ENCODE measurements around the gene ZBTB7C.
A peak's percentile ranks its signal among the peaks of the same experiment; 100 is the strongest.

ZBTB7C gene

DNA sequence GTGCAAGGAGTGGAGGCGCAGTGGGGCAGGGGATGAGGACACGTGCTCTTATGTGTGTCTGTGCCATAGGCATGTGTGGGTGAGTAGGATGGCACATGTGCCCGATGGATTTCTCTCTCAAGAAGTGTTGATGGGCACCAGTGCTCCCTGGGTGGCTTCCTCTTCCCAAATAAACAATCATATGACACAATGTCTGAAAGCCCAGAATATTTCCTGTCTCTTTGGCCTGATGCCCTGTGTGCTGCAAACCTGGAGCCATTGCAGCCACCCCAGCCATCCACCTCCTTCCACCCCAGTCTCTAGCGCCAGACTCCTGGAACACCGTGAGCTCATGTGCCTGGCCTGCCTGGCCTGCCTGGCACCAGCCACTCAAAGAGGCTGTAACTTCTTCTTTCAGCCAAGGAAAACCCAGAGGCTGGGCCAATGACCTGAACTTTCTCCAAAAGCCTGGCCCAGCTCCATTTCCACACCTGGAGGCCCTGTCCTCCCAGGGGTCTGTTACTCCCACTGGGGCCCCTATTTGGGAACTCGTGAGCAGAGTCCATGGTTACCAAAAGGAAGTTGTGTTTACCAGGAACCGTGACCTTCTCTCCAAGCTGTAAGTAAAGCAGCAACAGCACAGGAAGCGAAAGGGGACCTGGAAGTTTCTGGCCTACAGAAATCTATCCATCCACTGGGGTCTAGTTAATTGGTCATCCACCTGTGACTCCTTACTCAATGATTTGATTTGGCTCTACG lies 9.5 kb upstream of the ZBTB7C start:
- DNase-seq (ENCODE audit: low read depth) = no peak

GRCh38 chr18:48417985-48418384 lies 8.8 kb upstream of the ZBTB7C start:
- DNase-seq (ENCODE audit: low read depth) = no peak

GRCh38 chr18:48413342-48413741 lies 4.2 kb upstream of the ZBTB7C start:
- no peak for DNase-seq (ENCODE audit: low read depth)

DNA sequence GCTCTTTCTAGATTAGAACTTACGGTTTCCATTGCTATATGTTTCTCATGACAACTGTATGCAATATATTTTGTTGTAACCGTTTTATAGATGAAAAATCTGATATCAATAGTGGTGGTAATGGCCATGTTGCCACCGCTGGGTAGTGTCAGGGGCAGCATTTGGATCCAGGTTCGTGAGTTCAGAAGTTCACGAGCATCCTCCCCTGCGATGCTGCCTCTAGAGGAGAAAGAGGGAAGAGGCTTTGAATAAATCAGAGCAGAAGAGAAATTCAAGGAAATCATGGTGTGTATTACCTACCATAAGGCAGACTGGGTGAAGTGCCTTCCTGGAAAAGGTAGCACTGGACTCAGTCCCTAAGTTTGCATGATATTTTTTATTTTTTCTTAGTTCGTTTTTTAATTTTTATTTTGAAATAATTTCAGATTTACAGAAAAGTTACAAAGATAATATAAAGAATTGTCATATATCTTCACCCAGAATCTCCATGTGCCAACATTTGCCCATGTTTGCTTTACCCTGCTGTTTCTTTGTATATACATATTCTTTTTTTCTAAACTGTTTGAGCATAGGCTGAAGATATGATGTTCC lies 3.3 kb upstream of the ZBTB7C start:
- no peak for DNase-seq (ENCODE audit: low read depth)

DNA sequence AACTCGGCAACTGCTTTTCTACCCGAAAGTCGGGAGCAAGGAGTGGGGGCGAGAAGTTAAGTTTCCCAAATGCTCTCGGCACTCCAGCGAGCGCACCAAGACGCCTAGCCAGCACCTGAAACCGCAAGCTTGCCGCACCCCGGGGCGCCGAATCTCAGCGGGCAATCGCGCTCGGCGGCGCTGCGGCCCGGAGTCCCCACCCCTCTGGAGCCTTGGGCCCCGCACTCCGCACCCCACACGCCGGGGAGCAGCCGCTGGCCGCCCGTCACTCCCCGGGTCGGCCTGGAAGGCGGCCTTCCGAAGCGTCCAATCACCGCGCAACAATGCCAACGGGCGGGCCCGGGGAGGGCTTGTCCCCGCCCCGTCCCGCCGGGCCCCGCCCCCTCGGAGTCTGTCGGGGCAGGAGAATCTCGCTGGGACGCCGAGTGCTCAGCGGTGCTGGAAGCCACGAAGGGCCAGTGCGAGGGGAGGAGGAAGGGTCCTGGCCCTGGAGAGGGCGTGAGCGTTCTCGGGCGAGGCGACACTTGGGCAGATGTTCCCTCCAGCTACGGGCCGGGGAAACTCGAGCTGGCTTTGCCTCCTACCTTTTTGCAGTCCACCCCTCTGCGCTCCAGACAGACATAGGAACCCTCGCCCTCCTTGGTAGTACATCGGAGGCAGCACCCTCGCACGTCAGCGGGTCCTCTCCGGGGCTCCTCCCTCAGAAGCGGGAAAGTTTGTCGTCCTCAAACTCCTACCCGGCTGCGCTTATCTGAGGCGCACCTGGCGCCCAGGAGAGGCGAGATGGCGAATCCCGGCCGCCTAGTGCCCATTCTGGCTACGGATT lies 1.1 kb upstream of the ZBTB7C start:
- peak; percentile 39 for DNase-seq (ENCODE audit: low read depth)

- DNase-seq (ENCODE audit: low read depth) = no peak
Measured at GRCh38 chr18:48409591-48410094, 460 bp upstream of the ZBTB7C start.

- no peak for DNase-seq (ENCODE audit: low read depth)
Measured at GRCh38 chr18:48408111-48408726, 964 bp downstream of the ZBTB7C start.

GRCh38 chr18:48407358-48407757 lies 1.8 kb downstream of the ZBTB7C start:
- DNase-seq (ENCODE audit: low read depth) = no peak

GRCh38 chr18:48405978-48406377 lies 3.2 kb downstream of the ZBTB7C start:
- DNase-seq (ENCODE audit: low read depth) = no peak

DNA sequence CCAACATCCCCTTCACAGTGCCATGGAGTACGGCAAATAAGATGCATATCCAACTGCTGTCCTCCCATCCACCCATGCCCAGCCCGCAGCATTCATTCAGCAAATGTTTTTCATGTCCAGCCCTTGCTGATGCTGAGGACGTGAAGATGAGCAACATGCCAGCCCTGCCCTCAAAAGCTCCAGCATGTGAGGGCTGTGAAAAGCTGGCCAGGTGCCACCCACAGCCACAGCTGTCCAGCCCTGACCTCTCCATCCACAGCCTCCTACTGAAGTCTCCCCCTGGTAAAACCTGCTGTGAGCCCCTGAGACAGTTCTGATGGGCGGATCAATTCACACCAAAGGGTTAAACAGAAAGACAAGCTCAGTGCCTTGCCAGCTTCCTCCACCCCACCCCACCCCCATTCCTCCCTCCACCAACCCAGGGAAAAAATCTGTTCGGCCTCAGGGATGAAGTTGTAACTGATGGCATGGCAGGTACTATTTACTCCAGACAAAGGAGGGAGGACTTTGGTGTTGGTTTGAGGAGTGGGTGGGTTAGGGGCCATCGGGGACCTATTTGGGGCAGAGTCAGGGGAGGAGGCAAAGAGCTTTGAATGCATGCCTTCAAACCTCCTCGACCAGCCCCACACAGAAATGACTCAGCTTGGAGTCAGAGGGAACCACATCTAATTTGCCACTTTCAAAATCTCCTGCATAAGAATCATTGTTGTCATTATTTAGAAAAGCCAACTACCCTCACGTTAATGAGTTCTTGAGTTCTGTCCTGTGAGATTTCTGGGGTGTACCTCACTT lies 4.3 kb downstream of the ZBTB7C start:
- no peak for DNase-seq (ENCODE audit: low read depth)

GRCh38 chr18:48402953-48403352 lies 6.2 kb downstream of the ZBTB7C start:
- no peak for DNase-seq (ENCODE audit: low read depth)

GRCh38 chr18:48399303-48400075 lies 9.7 kb downstream of the ZBTB7C start:
- no peak for DNase-seq (ENCODE audit: low read depth)

DNA sequence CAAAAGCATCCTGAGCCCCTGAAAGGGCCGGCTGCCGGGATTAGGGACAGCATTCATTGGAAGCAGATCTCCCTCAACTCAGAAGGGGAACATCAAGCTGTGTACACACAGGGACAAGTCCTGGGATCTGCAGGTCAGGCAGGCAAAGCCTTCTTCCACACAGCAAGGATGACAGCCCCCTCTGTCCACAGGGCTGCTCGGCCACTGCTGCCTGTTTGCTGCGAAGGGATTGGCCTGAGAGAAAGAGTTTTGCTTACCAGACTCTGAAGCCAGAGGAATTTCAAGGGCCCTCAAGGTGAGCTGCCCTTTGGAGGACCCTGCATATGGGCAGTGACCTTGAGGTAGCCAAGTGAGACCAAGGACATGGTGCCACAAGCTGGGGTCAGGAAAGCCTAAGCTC lies 11.1 kb downstream of the ZBTB7C start:
- DNase-seq (ENCODE audit: low read depth) = no peak

- no peak for DNase-seq (ENCODE audit: low read depth)
Measured at GRCh38 chr18:48397021-48397420, 12.2 kb downstream of the ZBTB7C start.

- DNase-seq (ENCODE audit: low read depth) = no peak
Measured at GRCh38 chr18:48396561-48396960, 12.6 kb downstream of the ZBTB7C start.

- DNase-seq (ENCODE audit: low read depth) = no peak
Measured at GRCh38 chr18:48395646-48396045, 13.5 kb downstream of the ZBTB7C start.

- no peak for DNase-seq (ENCODE audit: low read depth)
Measured at GRCh38 chr18:48394176-48394575, 15.0 kb downstream of the ZBTB7C start.

DNA sequence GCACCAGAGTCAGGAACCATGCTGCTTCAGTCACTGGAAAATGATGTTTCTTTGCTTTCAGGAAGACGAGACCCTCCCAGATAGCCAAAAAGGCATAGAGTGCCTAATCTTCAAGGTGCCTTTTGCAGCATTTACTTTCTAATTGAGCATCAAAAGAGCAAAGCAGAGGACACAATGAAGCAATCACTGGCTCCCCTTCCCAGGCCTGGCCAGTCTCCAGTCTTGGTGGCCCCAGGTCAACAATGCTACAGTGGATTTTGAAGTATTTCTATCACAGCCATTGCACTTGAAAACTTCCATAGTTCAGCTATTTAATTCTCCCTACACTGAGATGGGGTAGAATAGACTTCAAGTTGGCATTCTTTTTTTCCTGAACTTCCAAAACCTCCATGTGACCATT lies 15.4 kb downstream of the ZBTB7C start:
- no peak for DNase-seq (ENCODE audit: low read depth)

DNA sequence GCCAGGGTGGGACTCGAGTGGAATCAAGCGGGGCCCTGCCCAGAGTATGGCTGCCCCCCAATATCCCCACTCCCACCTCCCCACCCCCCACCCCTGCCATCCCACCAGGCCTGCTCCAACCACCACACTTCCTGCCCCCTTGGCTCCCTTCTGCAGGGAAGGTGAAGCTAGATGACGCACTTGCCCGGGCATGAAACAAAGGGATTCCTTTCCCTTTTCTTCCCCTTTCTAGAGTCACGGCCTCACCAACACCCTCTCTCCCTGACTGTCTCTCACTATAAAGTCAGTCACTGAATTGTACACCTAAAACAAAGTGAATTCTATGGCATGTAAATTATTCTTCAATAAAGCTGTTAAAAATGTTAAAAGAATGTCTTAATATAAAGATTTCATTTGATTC lies 16.0 kb downstream of the ZBTB7C start:
- no peak for DNase-seq (ENCODE audit: low read depth)

DNA sequence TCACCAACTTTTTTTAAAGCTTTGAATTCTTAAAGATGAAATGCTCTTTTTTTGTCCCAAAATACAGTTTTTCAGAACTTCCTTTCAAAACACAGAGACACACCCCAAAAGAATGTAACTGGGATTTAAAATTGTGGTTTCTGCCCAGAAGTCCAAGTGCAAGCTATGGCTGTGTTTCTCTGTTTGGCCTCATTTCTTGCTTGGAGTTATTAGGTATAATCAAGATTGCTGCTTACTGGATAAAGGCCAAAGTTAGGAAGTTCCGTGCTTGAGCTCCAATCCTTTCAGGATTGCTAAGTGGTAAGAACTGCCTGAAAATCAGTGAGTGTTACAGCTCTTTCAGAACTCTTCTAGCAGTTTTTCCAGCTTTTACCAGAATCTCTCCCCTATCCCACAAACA lies 16.9 kb downstream of the ZBTB7C start:
- DNase-seq (ENCODE audit: low read depth) = no peak

DNA sequence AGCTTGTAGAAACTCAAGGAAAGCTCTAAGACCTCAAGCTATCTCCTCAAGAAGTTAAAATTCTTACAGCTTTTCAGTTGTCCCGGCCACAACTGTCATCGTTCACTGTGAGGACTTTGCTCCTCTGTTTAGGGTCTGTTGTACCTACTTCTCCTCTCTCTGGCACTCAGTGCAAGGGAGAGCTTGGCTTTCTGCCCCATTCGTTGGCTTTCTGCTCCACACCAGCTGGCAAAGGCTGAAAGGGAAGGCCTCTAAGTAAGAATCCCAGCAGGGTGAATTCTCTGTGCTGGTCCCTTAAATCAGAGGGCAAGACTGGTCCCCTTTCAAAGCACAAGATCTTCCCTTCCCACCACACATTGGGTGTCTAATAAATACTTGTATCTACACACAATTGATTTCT lies 17.3 kb downstream of the ZBTB7C start:
- DNase-seq (ENCODE audit: low read depth) = no peak

Data from HS-27A (cell line).